ENCODE results near the gene TXLNG. TPM values are rescaled to one million over a fixed set of nuclear protein-coding genes. Genes with fewer than 3 reads are reported as not detected.
A peak's percentile ranks its signal among the peaks of the same experiment; 100 is the strongest.

The TXLNG gene
- total and polyA plus RNA-seq, 2 of the 4 experiments (the other 2 are of a cell fraction), result 7.0 to 9.7 TPM

GRCh38 chrX:16743604-16744325, 42.5 kb upstream of the TXLNG start:
- Histone ChIP-seq H4K5ac (ENCODE audit: low read depth, low read length) (no peak overlapping the region), H3K14ac (replicated peaks; ENCODE audit: low read depth, low read length) (no peak overlapping the region)
- no peak for TF ChIP-seq FOS (IDR thresholded peaks at IDR 0.05; ENCODE audit: low read depth, low read length)
- peak; percentile 43; the same call in 1 of the 2 replicates for TF ChIP-seq MAFK (IDR thresholded peaks at IDR 0.05; ENCODE audit: low read depth, low read length)
- no peak for TF ChIP-seq MAZ (IDR thresholded peaks at IDR 0.05; ENCODE audit: borderline replicate concordance, low read depth, low read length)
- no peak for TF ChIP-seq ELK1 (IDR thresholded peaks at IDR 0.05; ENCODE audit: borderline replicate concordance, low read depth, low read length)
- TF ChIP-seq USF2 (IDR thresholded peaks at IDR 0.05; ENCODE audit: low read depth, low read length), result no peak
- TF ChIP-seq SMC3 (IDR thresholded peaks at IDR 0.05; ENCODE audit: low read depth, low read length), result no peak
- no peak for TF ChIP-seq CHD1 (IDR thresholded peaks at IDR 0.05; ENCODE audit: low read depth, low read length)
- TF ChIP-seq BHLHE40 (IDR thresholded peaks at IDR 0.05; ENCODE audit: low read depth, low read length), result no peak
- TF ChIP-seq CTCF (conservative IDR thresholded peaks at IDR 0.05; ENCODE audit: low read depth, low read length), result peak; percentile 57
- TF ChIP-seq POLR2A (IDR thresholded peaks at IDR 0.05; ENCODE audit: low read depth, low read length), result no peak; the same call in 1 of the 2 replicates
- TF ChIP-seq MXI1 (IDR thresholded peaks at IDR 0.05; ENCODE audit: borderline replicate concordance, low read depth, low read length), result peak; percentile 36; the same call in 1 of the 2 replicates
- no peak for TF ChIP-seq CEBPB (IDR thresholded peaks at IDR 0.05; ENCODE audit: low read depth, low read length)
- TF ChIP-seq NFE2L2 (IDR thresholded peaks at IDR 0.05; ENCODE audit: low read depth, low read length), result peak; percentile 87
- TF ChIP-seq RAD21 (IDR thresholded peaks at IDR 0.05; ENCODE audit: low read length), result peak; percentile 65
- TF ChIP-seq RFX5 (IDR thresholded peaks at IDR 0.05; ENCODE audit: low read depth, low read length), result no peak

More at GRCh38 chrX:16743604-16744325, 42.5 kb upstream of the TXLNG start:
- ATAC-seq (ENCODE audit: low read depth), result peak; percentile 93
- Histone ChIP-seq H3K4me1 (ENCODE audit: control insufficient read depth, insufficient read depth, low read length) (no peaks in the 10 kb centered on the region), H3K56ac (ENCODE audit: extremely low read depth, insufficient read depth, low read length) (no peak overlapping the region), H3K9me3 (ENCODE audit: control insufficient read depth, insufficient read depth, low read length) (no peaks in the 10 kb centered on the region), H2BK15ac (ENCODE audit: low read depth, low read length) (no peak overlapping the region), H3K4me2 (ENCODE audit: low read depth, low read length) (no peak overlapping the region), H2AK5ac (ENCODE audit: low read depth, low read length) (no peak overlapping the region; the same call in 1 of the 2 replicates), H4K20me1 (ENCODE audit: insufficient read depth, low read length) (peaks cover 3% of the 10 kb centered on the region; the same call in 1 of the 2 replicates), H3K27me3 (ENCODE audit: control insufficient read depth, insufficient read depth, low read length) (no peaks in the 10 kb centered on the region), H2BK120ac (ENCODE audit: low read depth, low read length) (no peak overlapping the region), H3K4me3 (ENCODE audit: insufficient read depth, low read depth, low read length) (no peak overlapping the region), H3K9ac (ENCODE audit: low read depth, low read length) (no peak overlapping the region), H2BK20ac (ENCODE audit: low read depth, low read length) (no peak overlapping the region), H2BK5ac (ENCODE audit: low read depth, low read length, poor library complexity, severe bottlenecking) (peak overlapping the region; percentile 5), H3K23ac (ENCODE audit: low read depth, low read length) (no peak overlapping the region), H3K79me1 (ENCODE audit: low read depth in 1 of 2, low read length in 2 of 2) (peaks cover 0 to 6% of the 10 kb centered on the region in 2 experiments; a peak in 2 of 4 replicates), H3K27ac (ENCODE audit: insufficient read depth, low read length) (no peak overlapping the region), H2AK9ac (replicated peaks; ENCODE audit: low read depth, low read length, poor library complexity) (no peak overlapping the region), H3K9me1 (ENCODE audit: insufficient read depth, low read length) (no peaks in the 10 kb centered on the region), H4K91ac (ENCODE audit: insufficient read depth, low read depth, low read length) (no peak overlapping the region), H2AFZ (replicated peaks; ENCODE audit: low read length, poor library complexity) (no peak overlapping the region), H4K8ac (ENCODE audit: low read depth in 2 of 2, low read length in 2 of 2) (peak overlapping the region in 1 of 2 experiments; percentile 15; a peak in 1 of 4 replicates), H3K18ac (ENCODE audit: low read depth, low read length) (no peak overlapping the region), H3K4ac (ENCODE audit: low read depth, low read length) (peak overlapping the region; percentile 11; the same call in 1 of the 2 replicates), H3K36me3 (ENCODE audit: control insufficient read depth, insufficient read depth, low read length) (peaks cover 44% of the 10 kb centered on the region)
- peak; percentile 92 for DNase-seq
- POLR2A ChIA-PET (ENCODE audit: unreplicated experiment), result no interaction called here
- intact Hi-C loops (cut with micrococcal nuclease), result no loop called here
- CTCF ChIA-PET, result interaction anchor here (1.6 kb wide), 2 partner anchors 9 to 10 kb away, joined by 4 to 5 read pairs; no protein-coding TSS in a partner anchor
- in situ Hi-C loops (cut with MboI; ENCODE audit: low sequenced_read_pairs), result no loop called here
- WGBS, 2 experiments (ENCODE audit: extremely low coverage in 2 of 2, insufficient read length in 1 of 2), result 92% methylated on average over 4 of the region's 12 CpGs; no CpG with 5 or more reads in 1 of the 2 experiments
- BruUV-seq (replicated peaks), result no TSS peak
- dilution Hi-C loops (cut with HindIII; ENCODE audit: low sequenced_read_pairs, unreplicated experiment), result no loop called here

Measured in IMR-90 (cell line).